Aorta (tissue), 5 donors: ENCODE data around the gene ANKRD28. TPM values are rescaled to one million over a fixed set of nuclear protein-coding genes. Genes with fewer than 3 reads are reported as not detected.

ENCODE experiments used
- ATAC-seq: fragments of 200-7000 bp; cut with Tn5 transposase; one replicate; pipeline ENCODE4 v1.9.1; 2022; ENCODE audit warnings: moderate library complexity; ENCODE audit not compliant: low FRiP score
- DNase-seq, 2 donors: peaks; one replicate each; pipeline ENCODE4 v3.0.0-alpha.2; 2020
- H3K27ac ChIP-seq, 2 donors: one replicate each; pipeline ENCODE4 v1.5.1; 2013; ENCODE audit warnings: low read length in 2 of 2, mild to moderate bottlenecking in 2 of 2, moderate library complexity in 2 of 2, control low read depth in 1 of 2, inconsistent platforms in 1 of 2, low read depth in 1 of 2
- H3K27me3 ChIP-seq, 2 donors: one replicate each; pipeline ENCODE4 v1.6.1; 2013; ENCODE audit warnings: control low read depth in 1 of 2, low read length in 1 of 2, mild to moderate bottlenecking in 1 of 2, moderate library complexity in 1 of 2; ENCODE audit not compliant: insufficient read depth in 2 of 2, control insufficient read depth in 1 of 2
- H3K36me3 ChIP-seq, 2 donors: one replicate each; pipeline ENCODE4 v1.6.1; 2013; ENCODE audit warnings: control low read depth in 1 of 2, low read length in 1 of 2, mild to moderate bottlenecking in 1 of 2; ENCODE audit not compliant: insufficient read depth in 2 of 2, control insufficient read depth in 1 of 2
- H3K4me1 ChIP-seq, 2 donors: one replicate each; pipeline ENCODE4 v1.6.1; 2013; ENCODE audit warnings: low read length in 2 of 2, control low read depth in 1 of 2, mild to moderate bottlenecking in 1 of 2, moderate library complexity in 1 of 2; ENCODE audit not compliant: insufficient read depth in 2 of 2, control insufficient read depth in 1 of 2
- H3K4me3 ChIP-seq, 2 donors: one replicate each; pipeline ENCODE4 v1.5.1; 2013; ENCODE audit warnings: low read length in 2 of 2, control low read depth in 1 of 2, mild to moderate bottlenecking in 1 of 2
- H3K9me3 ChIP-seq: one replicate; pipeline ENCODE4 v1.6.1; 2013; ENCODE audit warnings: mild to moderate bottlenecking, low read length; ENCODE audit not compliant: control insufficient read depth
- WGBS, 2 donors: extraction: QIAGEN DNeasy Blood & Tissue Kit; methylation state at CpG; one replicate each; pipeline ENCODE4 v1.1.7; 2013; 5-methylcytosine and 5-hydroxymethylcytosine counted together
- intact Hi-C, 2 donors: fragments of 100-400 bp; cut with DNase I; formaldehyde crosslinking; loops; one replicate each; pipeline versions ENCODE4 v1.14.2 to v1.15.0; 2022
- polyA plus RNA-seq, 2 donors: library from polyadenylated mRNA; stranded (reverse); fragments of 200-250 nt; gene quantifications; one replicate each; pipeline ENCODE4 v1.2.3, GENCODE V29; 2013
- total RNA-seq, 2 donors: library from RNA; stranded (reverse); fragmentation: NEBNext Ultra II Directional; extraction: Animal tissue kit (Norgen Biotek cat#: 25700); gene quantifications; one replicate each; pipeline ENCODE4 v1.2.1, GENCODE V29; 2021
- donor health status: healthy with polysubstance abuse.
- donor health status: Bipolar disorder and iron deficiency.
- donor health status: DM: no; HTN: no; CAD: no.
- donor health status: DM: no; HTN: no; CAD: no.
- donor health status: DM: yes; HTN: yes; CAD: no.

Gene ANKRD28
- total and polyA plus RNA-seq, 4 donors, result 5.6 to 61.3 (median 35.2) TPM

GRCh38 chr3:15716178-15716577 is 81.6 kb downstream of the ANKRD28 start:
- H3K4me3 ChIP-seq, result no peak overlapping the region
- no peaks in the 10 kb centered on the region for H3K4me1 ChIP-seq
- DNase-seq, result no peak
- 98% methylated on average over 3 of the region's 3 CpGs for WGBS, 2 donors
- H3K27ac ChIP-seq, result no peak overlapping the region
- no peak for ATAC-seq
- H3K36me3 ChIP-seq, result peaks cover 0 to 1% of the 10 kb centered on the region in 2 donors
- no peaks in the 10 kb centered on the region for H3K9me3 ChIP-seq
- H3K27me3 ChIP-seq, result no peaks in the 10 kb centered on the region
- intact Hi-C loops, result no loop called here

GRCh38 chr3:15714448-15714847 is 83.3 kb downstream of the ANKRD28 start:
- no peak for ATAC-seq
- Histone ChIP-seq H3K27ac (no peak overlapping the region), H3K27me3 (no peaks in the 10 kb centered on the region), H3K36me3 (peaks cover 0 to 1% of the 10 kb centered on the region in 2 donors), H3K4me3 (no peak overlapping the region), H3K4me1 (no peaks in the 10 kb centered on the region), H3K9me3 (no peaks in the 10 kb centered on the region)
- DNase-seq, result no peak
- 93 to 96% methylated on average over 4 of the region's 4 CpGs for WGBS, 2 donors
- intact Hi-C loops, result no loop called here

GRCh38 chr3:15713364-15713763 is 84.4 kb downstream of the ANKRD28 start:
- H3K4me3 ChIP-seq, result no peak overlapping the region
- intact Hi-C loops, result no loop called here
- no peaks in the 10 kb centered on the region for H3K27me3 ChIP-seq
- ATAC-seq, result no peak
- no peak for DNase-seq
- no peak overlapping the region for H3K27ac ChIP-seq
- no peaks in the 10 kb centered on the region for H3K4me1 ChIP-seq
- WGBS, 2 donors, result 85 to 88% methylated on average over 5 of the region's 5 CpGs
- H3K36me3 ChIP-seq, result peaks cover 0 to 1% of the 10 kb centered on the region in 2 donors
- H3K9me3 ChIP-seq, result no peaks in the 10 kb centered on the region

GRCh38 chr3:15711281-15711680 is 86.5 kb downstream of the ANKRD28 start:
- no peaks in the 10 kb centered on the region for H3K4me1 ChIP-seq
- ATAC-seq (no peak), DNase-seq (no peak)
- H3K4me3 ChIP-seq, result no peak overlapping the region
- H3K9me3 ChIP-seq, result no peaks in the 10 kb centered on the region
- peaks cover 0 to 4% of the 10 kb centered on the region in 2 donors for H3K36me3 ChIP-seq
- H3K27ac ChIP-seq, result no peak overlapping the region
- intact Hi-C loops, result no loop called here
- no peaks in the 10 kb centered on the region for H3K27me3 ChIP-seq

- Histone ChIP-seq H3K27me3 (no peaks in the 10 kb centered on the region), H3K9me3 (no peaks in the 10 kb centered on the region), H3K4me3 (no peak overlapping the region), H3K36me3 (peaks cover 0 to 4% of the 10 kb centered on the region in 2 donors), H3K27ac (no peak overlapping the region), H3K4me1 (no peaks in the 10 kb centered on the region)
- WGBS, 2 donors, result 94 to 97% methylated on average over 1 of the region's 1 CpG
- intact Hi-C loops, result no loop called here
- DNase-seq (no peak), ATAC-seq (no peak)
Observed at GRCh38 chr3:15708882-15709677, 88.7 kb downstream of the ANKRD28 start.

GRCh38 chr3:15707779-15708178 is 90.0 kb downstream of the ANKRD28 start:
- H3K36me3 ChIP-seq, result peaks cover 3 to 4% of the 10 kb centered on the region in 2 donors
- WGBS, 2 donors, result 92 to 94% methylated on average over 1 of the region's 1 CpG

GRCh38 chr3:15703346-15703745 is 94.4 kb downstream of the ANKRD28 start:
- WGBS, 2 donors, result 98 to 99% methylated on average over 2 of the region's 2 CpGs
- no peak for ATAC-seq

More at GRCh38 chr3:15707779-15708178, 90.0 kb downstream of the ANKRD28 start:
- Histone ChIP-seq H3K27ac (no peak overlapping the region), H3K4me1 (no peaks in the 10 kb centered on the region), H3K27me3 (no peaks in the 10 kb centered on the region), H3K9me3 (no peaks in the 10 kb centered on the region), H3K4me3 (no peak overlapping the region)
- DNase-seq (no peak), ATAC-seq (no peak)
- intact Hi-C loops, result no loop called here

GRCh38 chr3:15694628-15695027 is 103.2 kb downstream of the ANKRD28 start:
- Histone ChIP-seq H3K27me3 (no peaks in the 10 kb centered on the region), H3K36me3 (no peaks in the 10 kb centered on the region), H3K4me3 (no peak overlapping the region), H3K9me3 (no peaks in the 10 kb centered on the region), H3K4me1 (no peaks in the 10 kb centered on the region), H3K27ac (no peak overlapping the region)
- DNase-seq (no peak), ATAC-seq (no peak)
- intact Hi-C loops, result no loop called here
- WGBS, 2 donors, result 59 to 71% methylated on average over 1 of the region's 1 CpG

More at GRCh38 chr3:15703346-15703745, 94.4 kb downstream of the ANKRD28 start:
- no peak overlapping the region for H3K27ac ChIP-seq
- peaks cover 2 to 3% of the 10 kb centered on the region in 2 donors for H3K36me3 ChIP-seq
- H3K4me3 ChIP-seq, result no peak overlapping the region
- intact Hi-C loops, result no loop called here
- no peaks in the 10 kb centered on the region for H3K27me3 ChIP-seq
- H3K9me3 ChIP-seq, result no peaks in the 10 kb centered on the region
- no peak for DNase-seq
- H3K4me1 ChIP-seq, result no peaks in the 10 kb centered on the region

GRCh38 chr3:15693355-15693754 is 104.4 kb downstream of the ANKRD28 start:
- no peaks in the 10 kb centered on the region for H3K9me3 ChIP-seq

More at GRCh38 chr3:15693355-15693754, 104.4 kb downstream of the ANKRD28 start:
- no peak overlapping the region for H3K4me3 ChIP-seq
- intact Hi-C loops, result no loop called here
- no peaks in the 10 kb centered on the region for H3K27me3 ChIP-seq
- DNase-seq, result no peak
- no peak for ATAC-seq
- no peaks in the 10 kb centered on the region for H3K4me1 ChIP-seq
- 0 to 100% methylated on average over 1 of the region's 1 CpG for WGBS, 2 donors
- H3K27ac ChIP-seq, result no peak overlapping the region
- peaks cover 0 to 4% of the 10 kb centered on the region in 2 donors for H3K36me3 ChIP-seq
